WTC11 (cell line): Measurements from ENCODE around the gene PVALB.

Experiments used
- GTF2I ChIP-seq: fragments of 250-450 bp; sonication (Bioruptor Pico); conservative IDR thresholded peaks from 2 replicates; pipeline ENCODE4 v1.4.0; 2021; ENCODE audit warnings: mild to moderate bottlenecking
- MLX ChIP-seq: sonication (generic); formaldehyde crosslinking; IDR thresholded peaks from 2 replicates; pipeline ENCODE4 v1.8.1; 2023; ENCODE audit warnings: mild to moderate bottlenecking, missing genetic modification reagents, moderate library complexity
- SP1 ChIP-seq: sonication (generic); formaldehyde crosslinking; conservative IDR thresholded peaks from 2 replicates; pipeline ENCODE4 v1.8.1; 2022; ENCODE audit warnings: missing genetic modification reagents
- ZNF219 ChIP-seq: sonication (generic); formaldehyde crosslinking; IDR thresholded peaks from 2 replicates; pipeline ENCODE4 v1.8.0; 2023; ENCODE audit warnings: missing genetic modification reagents, mild to moderate bottlenecking, borderline replicate concordance
- ZNF512 ChIP-seq: sonication (generic); formaldehyde crosslinking; IDR thresholded peaks from 2 replicates; pipeline ENCODE4 v1.8.1; 2022; ENCODE audit warnings: missing genetic modification reagents, borderline replicate concordance

GRCh38 chr22:36830601-36831000, 13.8 kb upstream of the PVALB start:
- TF ChIP-seq ZNF512 (CRISPR knock-in tag) = no peak
- TF ChIP-seq SP1 (CRISPR knock-in tag) = no peak
- no peak for TF ChIP-seq ZNF219 (CRISPR knock-in tag)
- TF ChIP-seq MLX (CRISPR knock-in tag) = no peak
- no peak for TF ChIP-seq GTF2I
